Endothelial cell of umbilical vein (primary cell): ENCODE results near the gene TTLL11. TPM values are rescaled to one million over a fixed set of nuclear protein-coding genes. Genes with fewer than 3 reads are reported as not detected.

Experiments used
- BruUV-seq: library from RNA; stranded (reverse); fragments of 400-500 nt; replicated peaks from 2 replicates; lab custom pipeline; 2021; lab: Mats Ljungman, UMichigan
- CTCF ChIA-PET: fragments of 300-600, 350-600 bp; sonication (Branson Sonifier 250); formaldehyde crosslinking; loops from one replicate; lab custom pipeline; 2021; ENCODE audit warnings: antibody characterized with exemption, inconsistent platforms; lab: Charles Lee
- POLR2A ChIA-PET: fragments of 300-600, 350-600 bp; sonication (Branson Sonifier 250); formaldehyde crosslinking; loops from one replicate; lab custom pipeline; 2021; ENCODE audit warnings: antibody characterized with exemption, inconsistent platforms; lab: Charles Lee
- DNase-seq: peaks from one replicate; pipeline ENCODE4 v3.0.0-alpha.2; 2011; ENCODE audit warnings: low read depth, low spot score
- FAIRE-seq: peaks from 2 replicates; lab custom pipeline; 2011; peaks lifted over from hg19 to GRCh38; lab: Jason Lieb, UNC
- H2AFZ ChIP-seq: 2 replicates; pipeline ENCODE4 v1.6.0; 2012; ENCODE audit warnings: low read depth, low read length, control low read depth, inconsistent platforms
- H3K27ac ChIP-seq: 2 replicates; pipeline ENCODE4 v1.5.1; 2011; ENCODE audit warnings: low read depth, mild to moderate bottlenecking, control low read depth, low read length, moderate library complexity; ENCODE audit not compliant: insufficient read depth
- H3K27me3 ChIP-seq, 2 experiments: 2 replicates each; pipeline versions ENCODE4 v1.6.0 to v1.6.1; 2011; ENCODE audit warnings: low read length in 2 of 2, mixed read lengths in 1 of 2; ENCODE audit not compliant: control insufficient read depth in 2 of 2, insufficient read depth in 2 of 2
- H3K36me3 ChIP-seq, 2 experiments: 2 replicates in 1 of 2; 3 replicates in 1 of 2; pipeline ENCODE4 v1.5.1; 2011; ENCODE audit warnings: low read length in 2 of 2, mild to moderate bottlenecking in 1 of 2, moderate library complexity in 1 of 2; ENCODE audit not compliant: control insufficient read depth in 2 of 2, insufficient read depth in 2 of 2; ENCODE audit errors: extremely low read depth in 1 of 2
- H3K4me1 ChIP-seq: 3 replicates; pipeline ENCODE4 v1.5.1; 2011; ENCODE audit warnings: mild to moderate bottlenecking, low read length; ENCODE audit not compliant: control insufficient read depth, insufficient read depth; ENCODE audit errors: extremely low read depth
- H3K4me2 ChIP-seq: 2 replicates; pipeline ENCODE4 v1.6.1; 2011; ENCODE audit warnings: low read length, control low read depth, mixed read lengths; ENCODE audit not compliant: insufficient read depth
- H3K4me3 ChIP-seq, 3 experiments: fragments of 200-600 bp in 1 of 3; sonication (generic), shearing (Covaris generic) in 1 of 3; replicated peaks in 1 of 3; 2 replicates each; pipeline ENCODE4 v1.5.1; 2011 to 2016; ENCODE audit warnings: control low read depth in 3 of 3, low read length in 3 of 3, mild to moderate bottlenecking in 2 of 3, inconsistent platforms in 1 of 3, low read depth in 1 of 3, moderate library complexity in 1 of 3; ENCODE audit not compliant: insufficient read depth in 1 of 3
- H3K79me2 ChIP-seq: 2 replicates; pipeline ENCODE4 v1.6.0; 2012; ENCODE audit warnings: low read length, inconsistent platforms; ENCODE audit not compliant: control insufficient read depth, insufficient read depth
- H3K9ac ChIP-seq: replicated peaks from 2 replicates; pipeline ENCODE3; 2011; ENCODE audit warnings: low read length, control low read depth; ENCODE audit not compliant: insufficient read depth; ENCODE audit errors: extremely low read depth
- H3K9me1 ChIP-seq: replicated peaks from 3 replicates; pipeline ENCODE4 v1.6.0; 2011; ENCODE audit warnings: mild to moderate bottlenecking, low read length; ENCODE audit not compliant: control insufficient read depth, insufficient read depth; ENCODE audit errors: extremely low read depth
- H3K9me3 ChIP-seq: replicated peaks from 2 replicates; pipeline ENCODE4 v1.5.1; 2012; ENCODE audit warnings: low read length, inconsistent platforms; ENCODE audit not compliant: control insufficient read depth, insufficient read depth
- H4K20me1 ChIP-seq: replicated peaks from 2 replicates; pipeline ENCODE3; 2011; ENCODE audit warnings: mild to moderate bottlenecking, low read length; ENCODE audit not compliant: control insufficient read depth, insufficient read depth; ENCODE audit errors: extremely low read depth
- FOS ChIP-seq: IDR thresholded peaks from 2 replicates; pipeline ENCODE4 v1.6.1; 2011; ENCODE audit warnings: mild to moderate bottlenecking, low read length, moderate library complexity, borderline replicate concordance; ENCODE audit not compliant: insufficient read depth
- GATA2 ChIP-seq: IDR thresholded peaks from 2 replicates; pipeline ENCODE4 v1.7.0; 2011; ENCODE audit warnings: low read depth, mild to moderate bottlenecking, moderate library complexity, mixed read lengths, low read length; ENCODE audit not compliant: insufficient read length, insufficient read depth
- JUN ChIP-seq: IDR thresholded peaks from 2 replicates; pipeline ENCODE4 v1.6.1; 2011; ENCODE audit warnings: borderline replicate concordance, low read depth; ENCODE audit not compliant: insufficient read length, insufficient read depth
- POLR2A ChIP-seq: IDR thresholded peaks from 2 replicates; pipeline ENCODE4 v1.6.1; 2012; ENCODE audit warnings: low read depth, mild to moderate bottlenecking, control low read depth, low read length
- dilution Hi-C: fragments of 300-500 bp; cut with MboI; formaldehyde crosslinking; loops from one replicate; pipeline ENCODE4 v1.15.0; 2019; ENCODE audit warnings: low sequenced_read_pairs; ENCODE audit not compliant: extremely low pct_ligation_motif_present
- intact Hi-C: fragments of 100-400 bp; cut with micrococcal nuclease; formaldehyde crosslinking; loops from one replicate; pipeline ENCODE4 v1.10.0; 2022
- polyA plus RNA-seq, 4 experiments: library from polyadenylated mRNA; depleted of rRNA in 3 of 4; stranded (reverse) in 3 of 4; unstranded in 1 of 4; fragments of >200 nt; gene quantifications; 2 replicates each; pipeline versions ENCODE4 v1.2.1 to v1.2.3, GENCODE V29; 2011 to 2012; ENCODE audit warnings: missing spikeins in 1 of 4
- total RNA-seq: library from RNA; stranded (reverse); gene quantifications from 2 replicates; pipeline ENCODE4 v1.2.3, GENCODE V29; 2021

TTLL11 gene
- total and polyA plus RNA-seq, 2 donors (not counting 3 experiments of a cell fraction or from before 2014, with no cell fraction given), result 4.9 to 5.1 TPM

DNA sequence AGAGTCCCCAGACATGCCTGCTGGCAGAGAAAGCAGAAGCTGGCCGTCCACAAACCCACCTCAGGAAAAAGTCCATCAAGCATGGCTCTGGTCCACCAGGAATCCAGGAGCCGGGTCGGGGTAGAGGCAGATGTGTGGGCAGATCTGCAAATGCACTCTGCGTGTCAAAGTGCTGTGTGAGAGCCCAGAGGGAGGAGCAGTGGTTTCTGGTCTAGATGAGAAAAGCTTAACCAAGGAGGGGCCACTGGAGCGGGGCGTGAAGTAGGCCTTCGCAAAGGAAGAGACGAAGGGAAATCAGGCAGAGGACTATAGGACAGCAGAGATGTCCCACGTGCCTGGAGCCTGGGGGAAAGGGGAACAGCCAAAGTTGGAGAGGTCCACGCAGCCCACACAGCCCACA lies 40.0 kb downstream of the TTLL11 start:
- Histone ChIP-seq H3K4me1 (no peaks in the 10 kb centered on the region), H3K4me2 (no peak overlapping the region), H3K9me3 (no peaks in the 10 kb centered on the region), H2AFZ (no peak overlapping the region), H3K27ac (no peak overlapping the region), H3K27me3 (no peaks in the 10 kb centered on the region), H3K9me1 (no peaks in the 10 kb centered on the region), H3K36me3 (no peaks in the 10 kb centered on the region), H4K20me1 (peaks cover 3% of the 10 kb centered on the region), H3K4me3 (no peak overlapping the region), H3K79me2 (no peaks in the 10 kb centered on the region), H3K9ac (no peak overlapping the region)
- intact Hi-C loops (no loop called here), dilution Hi-C loops (no loop called here)
- POLR2A ChIA-PET, result no interaction called here
- TF ChIP-seq FOS (no peak), JUN (no peak)
- DNase-seq, result no peak
- no TSS peak for BruUV-seq
- no peak for FAIRE-seq
- CTCF ChIA-PET, result no interaction called here

DNA sequence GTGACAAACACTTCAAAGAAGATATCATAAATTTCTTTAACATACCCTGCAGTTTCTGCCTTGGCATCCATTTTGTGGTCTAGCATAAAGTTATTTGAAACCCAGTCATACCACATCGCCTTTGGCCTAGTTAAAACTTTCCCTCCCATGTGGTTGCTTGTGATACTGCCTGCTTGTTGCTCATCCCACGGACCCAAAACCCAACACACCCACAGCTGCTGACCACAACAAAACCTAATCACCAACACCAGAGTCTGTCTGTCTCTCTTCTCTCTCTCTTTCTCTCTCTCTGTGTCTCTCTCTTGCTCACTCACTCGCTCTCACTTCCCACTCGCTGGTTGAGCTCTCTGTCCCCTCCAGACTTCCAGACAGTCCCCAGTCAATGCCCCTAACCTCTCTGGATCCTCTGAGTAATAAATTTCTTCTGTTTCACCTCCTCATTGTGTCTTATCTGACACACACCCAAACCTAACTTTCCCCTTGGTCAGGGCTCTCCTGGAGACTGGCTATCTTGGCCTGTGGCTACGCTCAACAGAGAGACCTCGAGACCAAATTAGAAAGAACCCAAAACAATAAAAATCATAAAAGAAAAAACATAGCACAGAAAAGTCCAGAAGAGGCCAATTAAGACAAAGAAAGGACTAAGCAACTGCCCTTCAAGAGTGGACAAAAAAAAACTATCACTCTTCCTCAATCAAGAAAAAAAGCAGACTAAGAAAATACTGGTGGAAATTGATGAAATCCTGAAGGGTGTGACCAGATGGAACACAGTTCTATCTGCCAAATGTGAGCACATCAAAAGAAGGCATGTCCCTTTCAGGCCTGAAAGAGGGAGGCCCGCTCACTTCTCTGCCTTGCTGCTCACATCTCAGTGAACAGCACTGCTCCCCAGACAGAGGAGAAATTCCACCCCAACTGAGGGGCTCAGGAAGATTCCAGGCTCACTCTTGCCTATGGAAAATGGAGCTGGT lies 41.5 kb downstream of the TTLL11 start:
- no peaks in the 10 kb centered on the region for H3K36me3 ChIP-seq
- ChIA-PET POLR2A (no interaction called here), CTCF (no interaction called here)
- no peaks in the 10 kb centered on the region for H3K9me1 ChIP-seq
- FAIRE-seq (no peak), DNase-seq (no peak)
- dilution Hi-C loops, result no loop called here
- H3K4me3 ChIP-seq, result no peak overlapping the region
- H3K4me2 ChIP-seq, result no peak overlapping the region
- intact Hi-C loops, result no loop called here
- no peaks in the 10 kb centered on the region for H3K27me3 ChIP-seq
- H3K9ac ChIP-seq, result no peak overlapping the region
- no peak overlapping the region for H2AFZ ChIP-seq
- H3K27ac ChIP-seq, result no peak overlapping the region
- TF ChIP-seq GATA2 (no peak), POLR2A (no peak), JUN (no peak)
- H3K79me2 ChIP-seq, result no peaks in the 10 kb centered on the region
- no TSS peak for BruUV-seq
- no peaks in the 10 kb centered on the region for H3K9me3 ChIP-seq
- H3K4me1 ChIP-seq, result no peaks in the 10 kb centered on the region
- H4K20me1 ChIP-seq, result peaks cover under 1% of the 10 kb centered on the region
